Tibial artery (tissue), 4 donors: ENCODE results near the gene NFIX.
"Not testable (repeated sequence)": the region's sequence is repeated elsewhere in the genome, so short reads cannot be mapped to it uniquely, and the experiment has no call there.

Experiments
- DNase-seq, 2 donors: peaks; one replicate each; pipeline ENCODE4 v3.0.0-alpha.2; 2019
- H3K27ac ChIP-seq, 2 donors: fragments of 200-600 bp; sonication (generic) in 1 of 2; 1 replicate in 1 of 2; 2 replicates in 1 of 2; pipeline ENCODE4 v1.5.1; 2018 to 2019; ENCODE audit warnings: mild to moderate bottlenecking in 1 of 2
- H3K27me3 ChIP-seq, 2 donors: fragments of 200-600 bp; sonication (generic) in 1 of 2; one replicate each; pipeline versions ENCODE4 v1.5.1 to v1.6.0; 2016 to 2019
- H3K36me3 ChIP-seq, 3 donors: fragments of 200-600 bp; sonication (generic) in 2 of 3; one replicate each; pipeline ENCODE4 v1.5.1; 2016 to 2019; ENCODE audit warnings: mild to moderate bottlenecking in 2 of 3
- H3K4me1 ChIP-seq, 4 donors: fragments of 200-600 bp; sonication (generic) in 2 of 4; 1 replicate in 3 of 4; 2 replicates in 1 of 4; pipeline ENCODE4 v1.5.1; 2016 to 2019
- H3K4me3 ChIP-seq, 2 donors: fragments of 200-600 bp; sonication (generic) in 1 of 2; 1 replicate in 1 of 2; 2 replicates in 1 of 2; pipeline ENCODE4 v1.5.1; 2018 to 2019; ENCODE audit warnings: mild to moderate bottlenecking in 2 of 2
- H3K9me3 ChIP-seq, 3 donors: fragments of 200-600 bp; sonication (generic) in 1 of 3; one replicate each; pipeline ENCODE4 v1.5.1; 2016 to 2019
- intact Hi-C: fragments of 100-400 bp; cut with DNase I; formaldehyde crosslinking; loops from one replicate; pipeline ENCODE4 v1.15.0; 2023; ENCODE audit warnings: low total_unique reads
- TF ChIP-seq, protein P1 (sequence below), 2 experiments: fragments of 200-600 bp in 1 of 2; fragments of 450-650 bp in 1 of 2; IDR thresholded peaks; one replicate each; pipeline ENCODE4 v1.5.1; 2017 to 2019; ENCODE audit warnings: antibody characterized with exemption in 2 of 2, mild to moderate bottlenecking in 1 of 2, moderate library complexity in 1 of 2

NFIX gene

DNA sequence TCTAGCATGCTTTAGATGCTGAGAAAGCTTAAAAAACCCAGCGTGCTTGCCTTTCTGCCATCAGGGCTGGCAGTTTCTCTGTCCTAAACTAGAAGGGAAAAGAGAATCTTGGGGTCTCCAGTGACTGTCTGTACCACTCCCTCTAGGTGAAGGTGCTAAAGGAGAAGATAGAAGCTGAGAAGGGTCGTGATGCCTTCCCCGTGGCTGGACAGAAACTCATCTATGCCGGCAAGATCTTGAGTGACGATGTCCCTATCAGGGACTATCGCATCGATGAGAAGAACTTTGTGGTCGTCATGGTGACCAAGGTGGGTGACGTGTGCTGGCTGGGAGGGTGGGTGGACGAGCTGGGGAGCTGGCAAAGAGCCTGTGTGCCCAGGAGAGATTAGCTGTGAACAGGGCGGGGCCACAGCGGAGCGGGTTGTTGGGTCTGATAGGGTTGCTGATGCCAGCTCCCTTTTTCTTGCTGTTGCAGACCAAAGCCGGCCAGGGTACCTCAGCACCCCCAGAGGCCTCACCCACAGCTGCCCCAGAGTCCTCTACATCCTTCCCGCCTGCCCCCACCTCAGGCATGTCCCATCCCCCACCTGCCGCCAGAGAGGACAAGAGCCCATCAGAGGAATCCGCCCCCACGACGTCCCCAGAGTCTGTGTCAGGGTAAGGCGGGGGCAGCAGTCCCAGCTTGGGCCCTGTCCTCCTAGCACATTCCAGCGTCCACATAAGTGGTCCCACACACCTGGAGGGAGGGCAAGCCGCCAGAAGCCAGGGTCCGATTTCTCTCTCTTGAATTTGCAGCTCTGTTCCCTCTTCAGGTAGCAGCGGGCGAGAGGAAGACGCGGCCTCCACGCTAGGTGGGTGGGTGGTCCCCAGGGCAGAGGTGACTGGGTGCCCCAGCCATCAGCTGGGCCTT, 47.3 kb upstream of the NFIX start:
- Histone ChIP-seq H3K27me3 (no peaks in the 10 kb centered on the region), H3K36me3 (peaks cover 60 to 80% (median 69%) of the 10 kb centered on the region in 3 donors), H3K4me1 (peaks cover 0 to 36% (median 25%) of the 10 kb centered on the region in 4 donors), H3K9me3 (no peaks in the 10 kb centered on the region), H3K4me3 (no peak overlapping the region), H3K27ac (peak overlapping the region in 1 of 2 donors; percentile 20)
- no peak for DNase-seq
- intact Hi-C loops: loop anchor here (10.0 kb wide), 1 partner anchor 63 kb away; the partner anchor contains the start of genes DNASE2 and KLF1
- TF ChIP-seq, protein P1, sequence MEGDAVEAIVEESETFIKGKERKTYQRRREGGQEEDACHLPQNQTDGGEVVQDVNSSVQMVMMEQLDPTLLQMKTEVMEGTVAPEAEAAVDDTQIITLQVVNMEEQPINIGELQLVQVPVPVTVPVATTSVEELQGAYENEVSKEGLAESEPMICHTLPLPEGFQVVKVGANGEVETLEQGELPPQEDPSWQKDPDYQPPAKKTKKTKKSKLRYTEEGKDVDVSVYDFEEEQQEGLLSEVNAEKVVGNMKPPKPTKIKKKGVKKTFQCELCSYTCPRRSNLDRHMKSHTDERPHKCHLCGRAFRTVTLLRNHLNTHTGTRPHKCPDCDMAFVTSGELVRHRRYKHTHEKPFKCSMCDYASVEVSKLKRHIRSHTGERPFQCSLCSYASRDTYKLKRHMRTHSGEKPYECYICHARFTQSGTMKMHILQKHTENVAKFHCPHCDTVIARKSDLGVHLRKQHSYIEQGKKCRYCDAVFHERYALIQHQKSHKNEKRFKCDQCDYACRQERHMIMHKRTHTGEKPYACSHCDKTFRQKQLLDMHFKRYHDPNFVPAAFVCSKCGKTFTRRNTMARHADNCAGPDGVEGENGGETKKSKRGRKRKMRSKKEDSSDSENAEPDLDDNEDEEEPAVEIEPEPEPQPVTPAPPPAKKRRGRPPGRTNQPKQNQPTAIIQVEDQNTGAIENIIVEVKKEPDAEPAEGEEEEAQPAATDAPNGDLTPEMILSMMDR (IDR thresholded peaks at IDR 0.05): no peak

DNA sequence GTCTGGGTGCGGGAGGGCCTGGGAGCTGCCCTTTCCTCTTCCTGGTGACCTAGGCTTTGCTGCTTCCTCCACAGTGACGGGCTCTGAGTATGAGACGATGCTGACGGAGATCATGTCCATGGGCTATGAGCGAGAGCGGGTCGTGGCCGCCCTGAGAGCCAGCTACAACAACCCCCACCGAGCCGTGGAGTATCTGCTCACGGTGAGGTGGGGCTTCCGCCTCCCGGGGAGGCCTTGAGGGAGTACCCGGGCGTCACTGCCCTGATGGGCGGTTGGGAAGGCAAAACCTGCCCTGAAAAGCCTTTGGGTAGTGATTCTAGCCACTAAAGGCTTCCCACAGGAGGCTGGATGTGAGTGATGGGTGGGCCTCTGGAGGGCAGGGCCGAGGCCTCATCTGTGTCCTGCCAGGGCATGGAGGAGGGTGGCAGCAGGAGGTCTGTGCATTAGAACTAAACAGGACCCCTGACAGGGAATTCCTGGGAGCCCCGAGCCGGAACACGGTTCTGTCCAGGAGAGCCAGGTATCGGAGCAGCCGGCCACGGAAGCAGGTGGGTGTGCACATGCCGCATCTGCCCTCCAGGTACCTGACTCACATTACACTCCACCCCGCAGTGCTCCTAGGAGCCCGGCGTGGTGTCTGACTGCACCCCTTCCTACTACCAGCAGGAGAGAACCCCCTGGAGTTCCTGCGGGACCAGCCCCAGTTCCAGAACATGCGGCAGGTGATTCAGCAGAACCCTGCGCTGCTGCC, 46.5 kb upstream of the NFIX start:
- TF ChIP-seq, protein P1 (IDR thresholded peaks at IDR 0.05): no peak
- Histone ChIP-seq H3K4me1 (peaks cover 0 to 38% (median 28%) of the 10 kb centered on the region in 4 donors), H3K36me3 (peaks cover 56 to 80% (median 69%) of the 10 kb centered on the region in 3 donors), H3K4me3 (no peak overlapping the region), H3K27ac (peak overlapping the region in 1 of 2 donors; percentile 20), H3K27me3 (no peaks in the 10 kb centered on the region), H3K9me3 (no peaks in the 10 kb centered on the region)
- intact Hi-C loops: loop anchor here (10.0 kb wide), 1 partner anchor 64 kb away; the partner anchor contains the start of genes DNASE2 and KLF1
- DNase-seq: no peak

DNA sequence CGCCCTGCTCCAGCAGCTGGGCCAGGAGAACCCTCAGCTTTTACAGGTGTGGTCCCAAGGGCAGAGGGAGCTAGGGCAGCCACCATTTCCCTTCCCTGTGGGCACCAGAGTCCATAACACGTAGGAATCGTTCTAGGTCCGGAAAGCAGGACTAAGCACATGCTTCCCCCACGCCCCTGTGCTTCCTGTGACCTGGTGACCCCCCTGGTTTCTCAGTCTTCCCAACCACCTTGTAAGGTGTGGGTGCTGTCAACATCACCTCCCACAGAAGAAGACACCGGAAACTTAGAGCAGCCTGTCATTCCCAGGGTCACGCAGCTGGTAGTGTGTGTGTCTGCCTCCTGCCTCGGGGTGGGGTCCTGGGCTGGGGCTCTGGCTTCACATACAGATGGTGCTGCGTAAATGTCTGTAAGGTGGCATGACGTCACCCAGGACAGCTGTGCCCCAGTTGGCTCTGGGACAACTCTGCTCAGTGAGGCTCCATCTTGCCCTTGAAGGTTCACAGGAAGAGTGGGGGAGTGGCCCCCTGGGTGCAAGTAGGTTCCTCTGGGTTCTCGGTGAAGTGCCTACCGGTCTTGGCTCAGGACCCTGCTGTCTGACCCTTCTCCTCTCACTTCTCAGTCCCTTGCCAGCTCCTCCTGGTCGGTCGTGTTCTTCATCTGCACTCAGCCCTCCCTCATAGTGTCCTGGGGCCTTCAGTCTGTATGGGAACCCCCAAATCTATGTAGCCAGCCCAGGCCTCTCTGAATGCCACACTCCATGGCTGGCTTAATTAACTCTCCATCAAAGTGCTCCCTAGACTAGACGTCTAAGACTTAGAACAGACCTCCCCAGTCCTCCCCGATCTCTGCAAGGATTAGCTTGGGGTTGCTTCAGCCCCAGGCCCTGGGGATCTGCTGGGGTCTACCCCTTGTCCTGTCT, 45.7 kb upstream of the NFIX start:
- Histone ChIP-seq H3K4me1 (peaks cover 0 to 46% (median 34%) of the 10 kb centered on the region in 4 donors), H3K27me3 (no peaks in the 10 kb centered on the region), H3K36me3 (peaks cover 59 to 80% (median 63%) of the 10 kb centered on the region in 3 donors), H3K9me3 (no peaks in the 10 kb centered on the region), H3K27ac (no peak overlapping the region), H3K4me3 (no peak overlapping the region)
- no peak for DNase-seq
- TF ChIP-seq, protein P1 (IDR thresholded peaks at IDR 0.05): no peak
- intact Hi-C loops: loop anchor here (10.0 kb wide), 1 partner anchor 65 kb away; the partner anchor contains the start of genes DNASE2 and KLF1

DNA sequence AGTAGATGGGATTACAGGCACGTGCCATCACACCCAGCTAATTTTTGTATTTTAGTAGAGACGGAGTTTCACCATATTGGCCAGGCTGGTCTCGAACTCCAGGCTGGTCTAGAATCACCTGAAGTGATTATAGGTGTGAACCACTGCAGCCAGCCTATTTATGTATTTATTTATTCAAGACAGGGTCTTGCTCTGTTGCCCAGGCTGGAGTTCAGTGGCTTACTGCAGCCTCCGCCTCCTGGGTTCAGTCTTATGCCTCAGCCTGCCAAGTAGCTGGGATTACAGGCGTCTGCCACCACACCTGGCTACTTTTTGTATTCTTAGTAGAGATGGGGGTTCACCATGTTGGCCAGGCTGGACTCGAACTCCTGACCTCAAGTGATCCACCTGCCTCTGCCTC, 43.2 kb upstream of the NFIX start:
- H3K27me3 ChIP-seq, intact Hi-C loops, H3K4me3 ChIP-seq, H3K9me3 ChIP-seq, DNase-seq: not testable (repeated sequence)
- H3K36me3 ChIP-seq: peaks cover 61 to 83% (median 62%) of the 10 kb centered on the region in 3 donors
- H3K4me1 ChIP-seq: peaks cover 0 to 53% (median 40%) of the 10 kb centered on the region in 4 donors
- peak overlapping the region; percentile 73 to 96 for H3K27ac ChIP-seq

DNA sequence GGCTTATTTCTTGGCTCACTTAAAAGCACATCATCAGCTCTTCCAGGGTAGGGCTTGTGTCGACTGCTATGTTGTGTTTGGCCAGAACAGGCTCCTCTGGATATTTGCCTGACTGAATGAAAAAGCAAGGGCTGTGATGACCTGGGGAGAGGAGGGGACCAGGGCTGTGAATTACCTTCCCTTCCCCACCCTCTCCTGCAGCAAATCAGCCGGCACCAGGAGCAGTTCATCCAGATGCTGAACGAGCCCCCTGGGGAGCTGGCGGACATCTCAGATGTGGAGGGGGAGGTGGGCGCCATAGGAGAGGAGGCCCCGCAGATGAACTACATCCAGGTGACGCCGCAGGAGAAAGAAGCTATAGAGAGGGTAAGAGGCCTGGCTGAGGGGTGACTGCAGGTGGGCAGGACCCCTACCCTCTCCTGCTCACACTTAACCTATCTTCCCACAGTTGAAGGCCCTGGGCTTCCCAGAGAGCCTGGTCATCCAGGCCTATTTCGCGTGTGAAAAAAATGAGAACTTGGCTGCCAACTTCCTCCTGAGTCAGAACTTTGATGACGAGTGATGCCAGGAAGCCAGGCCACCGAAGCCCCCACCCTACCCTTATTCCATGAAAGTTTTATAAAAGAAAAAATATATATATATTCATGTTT, 42.7 kb upstream of the NFIX start:
- Histone ChIP-seq H3K27me3 (no peaks in the 10 kb centered on the region), H3K36me3 (peaks cover 60 to 77% (median 61%) of the 10 kb centered on the region in 3 donors), H3K4me1 (peaks cover 0 to 47% (median 34%) of the 10 kb centered on the region in 4 donors), H3K4me3 (no peak overlapping the region), H3K27ac (peak overlapping the region; percentile 73 to 96), H3K9me3 (no peaks in the 10 kb centered on the region)
- intact Hi-C loops: no loop called here
- TF ChIP-seq, protein P1 (IDR thresholded peaks at IDR 0.05): no peak
- no peak for DNase-seq
